NCI-H2171 (cell line): ENCODE data around the gene DDX5.
"Not testable (repeated sequence)": the region's sequence is repeated elsewhere in the genome, so short reads cannot be mapped to it uniquely, and the experiment has no call there.

Source experiments
- DNase-seq: peaks from one replicate; lab custom pipeline; 2025; lab: John Stamatoyannopoulos, UW

Gene DDX5

DNA sequence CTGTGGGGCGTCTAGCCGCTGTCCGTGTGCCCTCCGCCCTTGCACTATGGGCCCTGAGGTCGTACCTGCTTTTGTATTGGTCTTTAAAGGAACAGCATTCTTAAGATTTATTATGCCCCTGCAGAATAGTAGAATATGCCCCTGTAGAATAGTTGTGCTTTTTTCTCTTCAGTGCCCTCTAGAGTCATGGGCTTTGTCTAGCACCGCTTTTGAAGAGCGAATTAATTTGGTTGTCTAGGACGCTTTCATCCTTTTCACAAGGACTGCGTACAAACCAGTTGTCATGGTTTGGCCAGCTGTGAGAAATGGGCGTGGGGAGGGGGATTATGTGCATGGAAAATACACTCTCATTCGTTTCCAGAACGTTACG lies 1.3 kb upstream of the DDX5 start:
- peak; percentile 34 for DNase-seq

GRCh38 chr17:64506576-64507412 lies 705 bp upstream of the DDX5 start, which contains the start of gene CEP95:
Gene CEP95, plus strand, starts transcription at chr17:64506977. Its CDS starts 121 bp downstream, at chr17:64507098.
- peak; percentile 98 for DNase-seq

DNA sequence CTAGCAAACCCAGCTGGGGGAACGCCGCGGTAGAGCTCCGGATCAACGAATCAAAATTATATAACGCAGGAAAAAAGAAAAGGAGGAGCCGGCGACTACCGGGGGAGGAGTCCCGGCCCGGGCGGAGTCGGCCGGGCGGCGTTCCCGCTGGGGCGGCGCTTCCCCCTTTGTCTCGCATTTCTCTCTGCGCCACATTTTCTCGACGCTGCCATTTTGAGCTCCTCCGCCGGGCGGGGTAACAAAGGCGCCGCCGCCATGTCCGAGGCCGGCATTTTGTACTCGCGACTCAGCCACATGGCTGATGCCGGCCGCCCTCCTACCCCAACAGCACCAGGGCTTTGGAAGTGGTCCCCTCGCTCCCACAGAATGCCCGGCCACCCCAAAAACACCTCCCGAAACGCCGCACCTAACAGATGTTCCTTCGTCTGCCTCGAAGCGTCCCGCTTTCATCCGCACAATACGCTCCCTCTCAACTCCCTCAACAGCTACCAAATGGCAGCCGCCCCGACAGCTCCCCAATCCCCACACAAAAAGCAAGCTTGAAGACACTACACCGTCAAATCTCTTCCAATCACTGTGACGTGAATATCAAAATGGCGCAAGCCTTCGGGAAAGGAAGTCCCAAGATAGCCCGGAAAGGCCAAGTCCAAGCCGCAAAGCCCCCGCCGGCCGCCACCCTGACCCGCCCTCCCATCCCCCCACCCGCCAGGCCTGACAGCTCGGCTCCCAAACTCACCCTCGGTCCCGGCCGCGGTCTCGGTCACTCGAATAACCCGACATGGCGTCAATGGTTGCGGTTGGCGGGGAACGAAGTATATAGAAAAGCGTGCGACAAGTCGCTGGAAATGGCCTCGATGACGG lies 519 bp downstream of the DDX5 start:
- DNase-seq, result peak; percentile 85

- no peak for DNase-seq
Measured at GRCh38 chr17:64504769-64505339, 1.2 kb downstream of the DDX5 start.

DNA sequence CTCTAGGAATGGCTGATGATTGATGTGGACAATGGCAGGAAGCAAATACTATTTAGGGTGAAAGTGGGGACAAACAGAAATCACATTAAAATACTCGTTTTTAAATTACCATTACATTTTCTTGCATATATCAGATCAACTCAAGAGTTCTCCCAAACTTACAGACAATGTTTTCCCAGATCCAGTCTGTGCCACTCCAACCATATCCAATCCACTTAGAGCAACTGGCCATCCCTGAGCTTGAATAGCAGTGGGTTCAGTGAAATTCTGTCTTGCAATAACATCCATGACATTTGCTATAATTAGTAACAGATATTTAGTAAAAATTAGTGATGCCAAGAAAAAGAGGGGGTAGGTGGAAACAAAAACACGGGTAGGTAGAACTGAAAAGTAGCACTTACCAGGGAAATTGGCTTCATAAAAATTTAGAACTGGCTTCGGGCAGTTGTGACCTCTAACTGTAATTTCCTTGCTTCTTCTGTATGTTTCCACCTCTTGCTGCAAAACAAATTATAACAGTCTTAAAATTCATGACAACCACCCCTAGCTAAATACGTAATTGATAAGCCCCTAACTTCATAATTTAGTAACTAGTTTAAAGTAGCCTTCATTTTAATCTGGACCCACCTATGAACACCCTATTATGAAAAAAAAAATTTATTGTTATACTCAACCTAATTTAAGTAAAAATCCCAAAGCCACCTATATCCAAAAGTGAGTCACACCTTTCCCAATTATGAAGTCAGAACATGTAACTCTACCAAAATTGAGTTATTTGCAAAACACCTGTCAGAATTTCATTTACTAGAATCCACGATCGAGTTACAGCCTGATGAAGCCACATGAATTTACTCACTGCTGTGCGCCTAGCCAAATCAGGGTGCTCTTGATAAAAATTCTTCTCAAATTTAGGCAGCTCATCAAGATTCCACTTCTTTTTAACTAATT lies 2.0 kb downstream of the DDX5 start:
- DNase-seq, result no peak

DNA sequence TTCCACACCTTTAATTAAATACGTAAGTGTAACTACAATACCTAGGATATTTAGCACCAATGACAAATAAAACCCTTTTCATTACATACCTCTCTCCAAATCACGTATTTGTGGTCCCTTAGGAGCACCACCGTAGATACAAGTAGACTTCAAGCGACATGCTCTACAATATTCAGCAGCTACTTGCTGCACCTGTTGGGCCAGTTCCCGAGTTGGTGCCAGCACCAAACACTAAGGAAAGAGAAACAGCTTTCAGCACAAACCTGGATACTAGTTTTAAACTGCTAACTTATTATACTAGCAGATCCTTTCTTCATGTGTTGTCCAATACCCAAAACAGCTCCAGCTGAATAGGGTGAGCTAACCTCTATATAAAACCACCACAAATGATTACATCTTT lies 2.7 kb downstream of the DDX5 start:
- no peak for DNase-seq

DNA sequence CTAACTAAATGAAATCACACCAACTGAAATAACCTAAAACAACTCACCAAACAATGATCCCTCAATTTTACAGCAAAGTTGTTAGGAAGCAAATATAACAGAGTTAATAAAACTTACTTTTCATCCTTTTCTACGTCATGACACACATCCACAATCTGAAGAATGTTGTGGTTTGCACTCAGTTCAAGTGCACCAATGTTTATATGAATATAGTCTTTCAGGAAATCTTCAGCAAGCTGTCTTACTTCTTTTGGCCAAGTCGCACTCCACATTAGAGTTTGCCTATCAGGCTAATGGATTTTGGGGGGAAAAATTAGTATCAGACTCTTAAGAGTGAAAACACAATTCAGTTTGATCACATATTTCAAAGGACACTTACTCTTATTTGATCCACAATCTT lies 3.3 kb downstream of the DDX5 start:
- no peak for DNase-seq

DNA sequence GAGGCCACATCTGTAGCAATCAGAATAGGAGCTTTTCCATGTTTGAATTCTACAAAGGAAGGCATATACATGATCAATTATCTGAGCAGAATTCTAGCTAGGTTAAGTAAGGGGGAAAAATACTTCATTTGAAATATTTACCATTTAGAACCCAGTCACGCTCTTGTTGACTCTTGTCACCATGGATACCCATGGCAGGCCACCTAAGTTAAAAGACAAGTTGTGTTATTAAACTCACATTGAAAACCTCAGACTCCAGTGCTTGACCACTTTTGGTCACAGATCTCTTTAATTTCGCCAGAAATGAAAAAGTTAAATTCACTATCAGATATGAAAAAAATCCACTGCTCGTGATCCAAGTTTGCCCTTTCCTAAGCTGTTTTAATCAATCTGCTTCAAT lies 4.1 kb downstream of the DDX5 start:
- no peak for DNase-seq

- no peak for DNase-seq
Measured at GRCh38 chr17:64500862-64501765, 5.0 kb downstream of the DDX5 start.

GRCh38 chr17:64500487-64500859 lies 5.6 kb downstream of the DDX5 start:
- DNase-seq, result no peak

GRCh38 chr17:64499805-64500486 lies 6.1 kb downstream of the DDX5 start:
- no peak for DNase-seq

GRCh38 chr17:64498308-64499203 lies 7.5 kb downstream of the DDX5 start:
- no peak for DNase-seq

GRCh38 chr17:64497565-64498035 lies 8.5 kb downstream of the DDX5 start:
- no peak for DNase-seq

GRCh38 chr17:64496786-64497564 lies 9.1 kb downstream of the DDX5 start, which contains the start of gene POLG2:
Gene POLG2, minus strand, starts transcription at chr17:64497054. Its CDS starts 86 bp downstream, at chr17:64496968.
- peak; percentile 91 for DNase-seq

- no peak for DNase-seq
Measured at GRCh38 chr17:64496348-64496785, 9.7 kb downstream of the DDX5 start.

- DNase-seq, result not testable (repeated sequence)
Measured at GRCh38 chr17:64495300-64495699, 10.8 kb downstream of the DDX5 start.

DNA sequence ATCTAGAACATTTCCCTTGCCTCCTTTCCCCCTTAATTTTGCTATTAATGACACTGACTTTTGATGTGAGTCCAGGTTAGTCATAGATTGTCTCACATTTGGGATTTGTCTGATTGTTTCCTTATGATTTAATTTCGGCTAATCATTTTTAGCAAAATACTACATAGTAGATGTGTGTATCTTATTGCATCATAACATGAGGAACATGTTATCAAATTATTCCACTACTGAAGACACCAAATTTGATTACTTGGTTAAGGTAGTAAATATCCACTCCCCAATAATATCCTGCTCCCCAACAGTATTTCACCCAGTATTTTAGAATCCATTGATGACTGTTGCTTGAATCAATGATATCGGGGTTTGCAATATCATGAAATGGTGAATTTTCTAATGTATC lies 12.0 kb downstream of the DDX5 start:
- DNase-seq, result no peak
